Ectodermal cell (in vitro differentiated cells): ENCODE data around the gene COL4A3.

Experiments
- H3K27ac ChIP-seq: 2 replicates; pipeline ENCODE4 v1.7.0; 2013; ENCODE audit warnings: mild to moderate bottlenecking, low read depth, low read length; ENCODE audit not compliant: insufficient read depth, poor library complexity, severe bottlenecking
- H3K27me3 ChIP-seq: 2 replicates; pipeline ENCODE4 v1.7.0; 2013; ENCODE audit warnings: mild to moderate bottlenecking, low read length; ENCODE audit not compliant: insufficient read depth, control insufficient read depth, poor library complexity, severe bottlenecking
- H3K36me3 ChIP-seq: one replicate; pipeline ENCODE4 v1.7.0; 2013; ENCODE audit warnings: low read length; ENCODE audit not compliant: control insufficient read depth, insufficient read depth
- H3K4me1 ChIP-seq: one replicate; pipeline ENCODE4 v1.7.0; 2013; ENCODE audit warnings: low read length; ENCODE audit not compliant: control insufficient read depth, insufficient read depth
- H3K4me3 ChIP-seq: 2 replicates; pipeline ENCODE4 v1.7.0; 2013; ENCODE audit warnings: low read depth, low read length, control low read depth; ENCODE audit not compliant: insufficient read depth
- H3K9me3 ChIP-seq: 2 replicates; pipeline ENCODE4 v1.7.0; 2013; ENCODE audit warnings: mild to moderate bottlenecking, low read length, moderate library complexity; ENCODE audit not compliant: control insufficient read depth
- WGBS, 2 experiments: methylation state at CpG; one replicate each; pipeline ENCODE4 v1.1.7; 2013; ENCODE audit warnings: missing lambda C conversion rate in 2 of 2; 5-methylcytosine and 5-hydroxymethylcytosine counted together

Gene COL4A3

DNA sequence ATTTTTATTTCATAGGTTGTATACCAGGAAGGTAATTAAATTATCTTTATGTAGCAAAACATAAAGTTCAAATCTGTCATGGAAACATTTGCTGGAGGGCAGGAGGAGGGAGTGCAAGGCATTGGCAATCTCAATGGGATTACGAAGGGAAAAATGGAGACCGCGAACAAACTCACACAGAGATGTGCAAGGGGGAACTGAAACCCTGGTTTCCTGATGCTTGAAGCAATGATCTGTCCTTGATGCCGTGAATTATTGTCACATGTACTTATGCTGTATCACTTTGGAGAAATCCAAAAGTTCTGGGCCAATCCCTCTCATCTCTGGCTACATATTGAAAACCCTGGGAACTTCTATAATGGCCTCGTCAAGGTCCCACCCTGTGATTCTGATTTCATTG is 95.6 kb downstream of the COL4A3 start:
- Histone ChIP-seq H3K9me3 (no peaks in the 10 kb centered on the region), H3K27ac (no peak overlapping the region), H3K4me3 (no peak overlapping the region), H3K36me3 (no peaks in the 10 kb centered on the region), H3K4me1 (no peaks in the 10 kb centered on the region), H3K27me3 (no peaks in the 10 kb centered on the region)
- WGBS, 2 experiments, result 98 to 100% methylated on average over 5 of the region's 5 CpGs

- 87 to 90% methylated on average over 10 of the region's 10 CpGs for WGBS, 2 experiments
- Histone ChIP-seq H3K36me3 (no peaks in the 10 kb centered on the region), H3K27me3 (no peaks in the 10 kb centered on the region), H3K4me1 (no peaks in the 10 kb centered on the region), H3K4me3 (no peak overlapping the region), H3K27ac (no peak overlapping the region), H3K9me3 (no peaks in the 10 kb centered on the region)
Measured at GRCh38 chr2:227267410-227268115, 103.1 kb downstream of the COL4A3 start.

GRCh38 chr2:227280895-227281294 is 116.5 kb downstream of the COL4A3 start:
- Histone ChIP-seq H3K36me3 (no peaks in the 10 kb centered on the region), H3K4me3 (no peak overlapping the region), H3K27me3 (no peaks in the 10 kb centered on the region), H3K27ac (no peak overlapping the region), H3K4me1 (no peaks in the 10 kb centered on the region), H3K9me3 (no peaks in the 10 kb centered on the region)

DNA sequence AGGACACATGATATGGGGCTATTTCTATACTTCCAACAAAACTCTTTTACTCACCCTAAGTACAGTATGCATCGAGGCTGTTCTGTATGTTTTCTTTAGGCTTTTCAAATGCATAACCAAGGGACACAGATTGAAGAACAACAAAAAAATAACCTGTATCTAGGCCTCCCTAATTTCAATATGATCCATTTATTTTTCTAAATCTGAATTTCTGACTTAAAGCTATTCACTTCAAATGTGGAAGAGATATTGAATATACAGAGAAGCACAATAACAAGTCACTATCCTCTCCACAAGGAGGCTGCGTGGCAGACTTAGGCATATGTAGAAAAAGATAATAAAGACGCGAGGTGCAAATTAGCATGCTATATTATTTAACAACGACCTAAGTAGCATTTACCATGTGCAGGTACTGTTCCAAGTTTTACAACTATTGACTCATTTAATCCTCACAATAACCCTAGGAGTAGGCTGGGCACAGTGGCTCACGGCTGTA is 121.4 kb downstream of the COL4A3 start:
- Histone ChIP-seq H3K4me1 (no peaks in the 10 kb centered on the region), H3K9me3 (no peaks in the 10 kb centered on the region), H3K27ac (no peak overlapping the region), H3K27me3 (no peaks in the 10 kb centered on the region), H3K36me3 (no peaks in the 10 kb centered on the region), H3K4me3 (no peak overlapping the region)
- 92 to 94% methylated on average over 5 to 6 of the region's 6 CpGs for WGBS, 2 experiments

GRCh38 chr2:227287771-227288170 is 123.3 kb downstream of the COL4A3 start:
- no peak overlapping the region for H3K27ac ChIP-seq
- H3K4me3 ChIP-seq, result no peak overlapping the region
- 91 to 97% methylated on average over 5 of the region's 5 CpGs for WGBS, 2 experiments
- H3K4me1 ChIP-seq, result no peaks in the 10 kb centered on the region
- H3K27me3 ChIP-seq, result no peaks in the 10 kb centered on the region
- H3K9me3 ChIP-seq, result no peaks in the 10 kb centered on the region
- H3K36me3 ChIP-seq, result no peaks in the 10 kb centered on the region

DNA sequence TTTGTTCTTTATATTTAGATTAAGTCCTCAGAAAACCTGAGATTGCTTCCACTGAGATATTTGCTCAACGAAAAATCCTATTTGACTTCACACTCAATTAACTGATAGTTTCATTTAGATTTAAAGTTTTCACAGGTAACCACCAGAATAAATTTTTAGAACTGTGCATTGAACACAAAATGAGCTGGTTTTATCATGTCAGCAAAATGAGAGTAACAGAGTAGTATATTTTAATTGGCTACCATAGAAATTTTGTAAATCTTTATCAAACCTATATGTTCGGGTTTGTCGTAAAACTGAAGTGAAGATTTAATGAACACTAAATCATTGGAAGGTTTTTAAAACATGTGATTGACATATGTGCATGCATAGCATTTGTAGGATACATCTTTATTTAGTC is 127.9 kb downstream of the COL4A3 start:
- WGBS, 2 experiments, result 87 to 89% methylated on average over 2 to 3 of the region's 3 CpGs
- H3K4me1 ChIP-seq, result peaks cover 4% of the 10 kb centered on the region
- no peak overlapping the region for H3K4me3 ChIP-seq

DNA sequence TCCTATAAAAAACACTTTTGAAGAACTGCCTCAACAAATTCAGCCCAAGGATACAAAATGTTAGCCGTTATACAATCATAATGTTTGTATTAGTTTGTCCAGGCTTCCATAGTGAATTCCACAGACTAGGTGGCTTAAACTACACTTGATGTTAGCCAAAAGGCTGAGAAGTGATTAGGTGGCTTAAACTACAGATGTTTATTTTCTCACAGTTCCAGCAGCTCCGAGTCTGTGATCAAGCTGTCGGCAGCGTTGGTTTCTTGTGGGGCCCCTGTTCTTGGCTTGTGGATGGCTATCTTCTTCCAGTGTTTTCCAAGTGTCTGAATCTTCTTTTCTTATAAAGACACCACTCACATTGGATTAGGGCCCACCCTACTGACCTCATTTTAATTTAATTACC is 129.1 kb downstream of the COL4A3 start:
- 95 to 96% methylated on average over 4 of the region's 4 CpGs for WGBS, 2 experiments
- Histone ChIP-seq H3K27ac (no peak overlapping the region), H3K36me3 (no peaks in the 10 kb centered on the region)

More for the DNA sequence above, 127.9 kb downstream of the COL4A3 start:
- Histone ChIP-seq H3K27ac (no peak overlapping the region), H3K9me3 (no peaks in the 10 kb centered on the region), H3K36me3 (no peaks in the 10 kb centered on the region), H3K27me3 (no peaks in the 10 kb centered on the region)

GRCh38 chr2:227295806-227296205 is 131.4 kb downstream of the COL4A3 start:
- Histone ChIP-seq H3K9me3 (no peaks in the 10 kb centered on the region), H3K4me3 (no peak overlapping the region), H3K4me1 (peaks cover 4% of the 10 kb centered on the region), H3K36me3 (no peaks in the 10 kb centered on the region), H3K27me3 (no peaks in the 10 kb centered on the region), H3K27ac (no peak overlapping the region)
- WGBS, 2 experiments, result 90 to 93% methylated on average over 4 of the region's 4 CpGs

More for the DNA sequence above, 129.1 kb downstream of the COL4A3 start:
- no peaks in the 10 kb centered on the region for H3K27me3 ChIP-seq
- no peak overlapping the region for H3K4me3 ChIP-seq
- no peaks in the 10 kb centered on the region for H3K9me3 ChIP-seq
- H3K4me1 ChIP-seq, result peaks cover 4% of the 10 kb centered on the region

GRCh38 chr2:227296671-227297405 is 132.4 kb downstream of the COL4A3 start:
- no peaks in the 10 kb centered on the region for H3K36me3 ChIP-seq
- no peak overlapping the region for H3K27ac ChIP-seq
- no peaks in the 10 kb centered on the region for H3K9me3 ChIP-seq
- H3K4me3 ChIP-seq, result no peak overlapping the region
- H3K27me3 ChIP-seq, result no peaks in the 10 kb centered on the region
- peaks cover 4% of the 10 kb centered on the region for H3K4me1 ChIP-seq
- WGBS, 2 experiments, result 92 to 100% methylated on average over 3 of the region's 3 CpGs

DNA sequence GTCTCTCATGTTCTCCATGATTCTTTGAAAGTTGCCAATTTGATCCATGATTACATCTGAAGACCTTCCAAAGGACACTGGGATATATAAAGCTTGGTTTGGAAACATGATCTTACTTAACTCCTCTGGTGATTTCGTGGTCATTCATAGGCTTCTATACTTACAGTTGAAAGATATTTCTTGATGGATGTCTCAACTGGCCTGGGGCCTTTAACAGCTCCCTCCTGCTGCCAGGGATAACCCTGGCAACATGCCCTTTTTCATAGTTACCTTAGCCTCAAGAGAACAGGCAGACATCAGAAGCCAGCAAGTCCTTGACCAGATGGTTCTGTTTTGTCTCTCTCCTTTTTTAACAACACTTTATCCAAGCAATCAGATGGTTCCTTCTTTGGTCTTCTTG is 137.1 kb downstream of the COL4A3 start:
- Histone ChIP-seq H3K27me3 (no peaks in the 10 kb centered on the region), H3K27ac (no peak overlapping the region), H3K4me3 (no peak overlapping the region), H3K4me1 (no peaks in the 10 kb centered on the region), H3K9me3 (no peaks in the 10 kb centered on the region), H3K36me3 (no peaks in the 10 kb centered on the region)
- WGBS, 2 experiments, result 100% methylated on average over 1 of the region's 1 CpG
